Thyroid gland (tissue), 4 donors: ENCODE data around the gene LMAN2L.

ENCODE experiments used
- CTCF ChIP-seq, 6 experiments: fragments of 200-600 bp in 3 of 6; fragments of 450-650 bp in 3 of 6; sonication (generic) in 3 of 6; IDR thresholded peaks; one replicate each; pipeline ENCODE4 v1.5.1; 2016 to 2019; ENCODE audit warnings: antibody characterized with exemption in 6 of 6, mild to moderate bottlenecking in 2 of 6, inconsistent platforms in 1 of 6, moderate library complexity in 1 of 6
- POLR2A ChIP-seq, 2 donors: fragments of 450-650 bp; IDR thresholded peaks; one replicate each; pipeline ENCODE4 v1.6.1; 2017; ENCODE audit warnings: antibody characterized with exemption in 2 of 2, mild to moderate bottlenecking in 2 of 2, moderate library complexity in 1 of 2

- TF ChIP-seq CTCF (IDR thresholded peaks at IDR 0.05) = no peak
- no peak for TF ChIP-seq POLR2A (IDR thresholded peaks at IDR 0.05)
Measured at GRCh38 chr2:96770442-96771202, 30.8 kb upstream of the LMAN2L start.
